GM12878 (cell line): ENCODE data around the gene ACVR1. TPM values are rescaled to one million over a fixed set of nuclear protein-coding genes. Genes with fewer than 3 reads are reported as not detected.

ENCODE experiments used
- CEBPZ ChIP-seq: fragments of 150-350 bp; IDR thresholded peaks from 2 replicates; pipeline ENCODE4 v1.6.1; 2016; ENCODE audit warnings: low read depth, low read length
- E2F8 ChIP-seq: fragments of 450-650 bp; IDR thresholded peaks from 2 replicates; pipeline ENCODE4 v1.6.1; 2018; ENCODE audit warnings: mild to moderate bottlenecking, low read depth, moderate library complexity; ENCODE audit not compliant: partially characterized antibody
- EED ChIP-seq: sonication (generic); IDR thresholded peaks from 2 replicates; pipeline ENCODE4 v1.6.1; 2016; ENCODE audit warnings: antibody characterized with exemption, low read depth
- ETV6 ChIP-seq, 2 experiments: fragments of 450-650 bp in 1 of 2; IDR thresholded peaks in 1 of 2; conservative IDR thresholded peaks in 1 of 2; 2 replicates each; pipeline ENCODE4 v1.6.1; 2014; ENCODE audit warnings: antibody characterized with exemption in 1 of 2, borderline replicate concordance in 1 of 2, low read depth in 1 of 2, mild to moderate bottlenecking in 1 of 2, moderate library complexity in 1 of 2
- FOXM1 ChIP-seq: IDR thresholded peaks from 2 replicates; pipeline ENCODE4 v1.6.1; 2012; ENCODE audit warnings: low read depth, mild to moderate bottlenecking, inconsistent platforms, low read length, moderate library complexity
- GATAD2B ChIP-seq: fragments of 450-650 bp; conservative IDR thresholded peaks from 2 replicates; pipeline ENCODE4 v1.6.1; 2017; ENCODE audit warnings: low read depth, mild to moderate bottlenecking, moderate library complexity
- HDGF ChIP-seq: fragments of 450-650 bp; IDR thresholded peaks from 2 replicates; pipeline ENCODE4 v1.6.1; 2016; ENCODE audit warnings: antibody characterized with exemption
- JUNB ChIP-seq: IDR thresholded peaks from 2 replicates; pipeline ENCODE4 v1.6.1; 2016; ENCODE audit warnings: antibody characterized with exemption, mild to moderate bottlenecking
- MEF2A ChIP-seq: IDR thresholded peaks from 2 replicates; pipeline ENCODE4 v1.6.1; 2011; ENCODE audit warnings: low read depth, mild to moderate bottlenecking, low read length, moderate library complexity; ENCODE audit not compliant: insufficient read depth
- POLR2AphosphoS5 ChIP-seq: IDR thresholded peaks from 2 replicates; pipeline ENCODE4 v1.6.1; 2011; ENCODE audit warnings: mild to moderate bottlenecking, low read length, inconsistent platforms
- RBBP5 ChIP-seq: fragments of 200-600 bp; sonication (generic); conservative IDR thresholded peaks from 2 replicates; pipeline ENCODE4 v1.6.1; 2016
- SMAD1 ChIP-seq: fragments of 450-650 bp; IDR thresholded peaks from 2 replicates; pipeline ENCODE4 v1.6.1; 2018; ENCODE audit warnings: mild to moderate bottlenecking, low read depth; ENCODE audit not compliant: partially characterized antibody
- TCF12 ChIP-seq: IDR thresholded peaks from 2 replicates; pipeline ENCODE4 v1.6.1; 2011; ENCODE audit warnings: low read depth, mild to moderate bottlenecking, low read length
- YY1 ChIP-seq: IDR thresholded peaks from 2 replicates; pipeline ENCODE4 v1.6.1; 2011; ENCODE audit warnings: low read depth, mild to moderate bottlenecking, low read length
- polyA plus RNA-seq, 11 experiments: library from polyadenylated mRNA; depleted of rRNA in 4 of 11; unstranded in 6 of 11; stranded (reverse) in 5 of 11; fragments of >200 nt; fragmentation: Nextera tagmentation in 4 of 11; fragmentation: Illumina TruSeq in 1 of 11; extraction: Ambion mirVana in 4 of 11; extraction: Trizol in 1 of 11; gene quantifications; 1 replicate in 1 of 11; 2 replicates in 10 of 11; pipeline versions ENCODE4 v1.2.1 to v1.2.3, GENCODE V29; 2011 to 2016; ENCODE audit warnings: inconsistent platforms in 2 of 11, missing spikeins in 2 of 11, low read depth in 1 of 11
- total RNA-seq, 4 experiments: library from RNA; depleted of rRNA in 3 of 4; stranded (reverse); fragments of >200 nt in 3 of 4; fragmentation: Illumina TruSeq in 1 of 4; extraction: Trizol in 1 of 4; gene quantifications; 2 replicates each; pipeline versions ENCODE4 v1.2.1 to v1.2.3, GENCODE V29; 2013 to 2021
- TF ChIP-seq, protein P1 (sequence below): fragments of 450-650 bp; formaldehyde crosslinking; IDR thresholded peaks from 2 replicates; pipeline ENCODE4 v1.5.0; 2022; ENCODE audit warnings: mild to moderate bottlenecking, missing genetic modification characterization

Gene ACVR1
- total and polyA plus RNA-seq, 10 of the 15 experiments (the other 5 are each of a cell fraction or from before 2014, with no cell fraction given) = 0.06 to 0.24 (median 0.14) TPM; not detected in 4

- TF ChIP-seq SMAD1 = no peak
- TF ChIP-seq YY1 = no peak
- no peak for TF ChIP-seq EED
- TF ChIP-seq E2F8 = no peak
- no peak for TF ChIP-seq HDGF
- TF ChIP-seq CEBPZ = no peak
- 0 out of 2 replicates have a peak, but pooled peaks have one; percentile 30 for TF ChIP-seq TCF12
- no peak for TF ChIP-seq MEF2A
- peak; percentile 59; the same call in 1 of the 2 replicates for TF ChIP-seq FOXM1
- no peak for TF ChIP-seq GATAD2B
- TF ChIP-seq RBBP5 = no peak
- no peak for TF ChIP-seq POLR2AphosphoS5
- TF ChIP-seq, protein P1, sequence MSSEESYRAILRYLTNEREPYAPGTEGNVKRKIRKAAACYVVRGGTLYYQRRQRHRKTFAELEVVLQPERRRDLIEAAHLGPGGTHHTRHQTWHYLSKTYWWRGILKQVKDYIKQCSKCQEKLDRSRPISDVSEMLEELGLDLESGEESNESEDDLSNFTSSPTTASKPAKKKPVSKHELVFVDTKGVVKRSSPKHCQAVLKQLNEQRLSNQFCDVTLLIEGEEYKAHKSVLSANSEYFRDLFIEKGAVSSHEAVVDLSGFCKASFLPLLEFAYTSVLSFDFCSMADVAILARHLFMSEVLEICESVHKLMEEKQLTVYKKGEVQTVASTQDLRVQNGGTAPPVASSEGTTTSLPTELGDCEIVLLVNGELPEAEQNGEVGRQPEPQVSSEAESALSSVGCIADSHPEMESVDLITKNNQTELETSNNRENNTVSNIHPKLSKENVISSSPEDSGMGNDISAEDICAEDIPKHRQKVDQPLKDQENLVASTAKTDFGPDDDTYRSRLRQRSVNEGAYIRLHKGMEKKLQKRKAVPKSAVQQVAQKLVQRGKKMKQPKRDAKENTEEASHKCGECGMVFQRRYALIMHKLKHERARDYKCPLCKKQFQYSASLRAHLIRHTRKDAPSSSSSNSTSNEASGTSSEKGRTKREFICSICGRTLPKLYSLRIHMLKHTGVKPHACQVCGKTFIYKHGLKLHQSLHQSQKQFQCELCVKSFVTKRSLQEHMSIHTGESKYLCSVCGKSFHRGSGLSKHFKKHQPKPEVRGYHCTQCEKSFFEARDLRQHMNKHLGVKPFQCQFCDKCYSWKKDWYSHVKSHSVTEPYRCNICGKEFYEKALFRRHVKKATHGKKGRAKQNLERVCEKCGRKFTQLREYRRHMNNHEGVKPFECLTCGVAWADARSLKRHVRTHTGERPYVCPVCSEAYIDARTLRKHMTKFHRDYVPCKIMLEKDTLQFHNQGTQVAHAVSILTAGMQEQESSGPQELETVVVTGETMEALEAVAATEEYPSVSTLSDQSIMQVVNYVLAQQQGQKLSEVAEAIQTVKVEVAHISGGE = no peak
- no peak for TF ChIP-seq ETV6 (conservative IDR thresholded peaks at IDR 0.05 in 1 of 2, IDR thresholded peaks at IDR 0.05 in 1 of 2; ENCODE audit: borderline replicate concordance in 1 of 2, low read depth in 1 of 2)
- peak; percentile 28 for TF ChIP-seq JUNB
Observed at GRCh38 chr2:157743051-157743450, 133.1 kb downstream of the ACVR1 start (continued).
